Measurements from ENCODE around the gene CGB3. TPM values are rescaled to one million over a fixed set of nuclear protein-coding genes. Genes with fewer than 3 reads are reported as not detected.
A peak's percentile ranks its signal among the peaks of the same experiment; 100 is the strongest.

The CGB3 gene
- total RNA-seq, 1 experiment from 2014 or later = not detected

DNA sequence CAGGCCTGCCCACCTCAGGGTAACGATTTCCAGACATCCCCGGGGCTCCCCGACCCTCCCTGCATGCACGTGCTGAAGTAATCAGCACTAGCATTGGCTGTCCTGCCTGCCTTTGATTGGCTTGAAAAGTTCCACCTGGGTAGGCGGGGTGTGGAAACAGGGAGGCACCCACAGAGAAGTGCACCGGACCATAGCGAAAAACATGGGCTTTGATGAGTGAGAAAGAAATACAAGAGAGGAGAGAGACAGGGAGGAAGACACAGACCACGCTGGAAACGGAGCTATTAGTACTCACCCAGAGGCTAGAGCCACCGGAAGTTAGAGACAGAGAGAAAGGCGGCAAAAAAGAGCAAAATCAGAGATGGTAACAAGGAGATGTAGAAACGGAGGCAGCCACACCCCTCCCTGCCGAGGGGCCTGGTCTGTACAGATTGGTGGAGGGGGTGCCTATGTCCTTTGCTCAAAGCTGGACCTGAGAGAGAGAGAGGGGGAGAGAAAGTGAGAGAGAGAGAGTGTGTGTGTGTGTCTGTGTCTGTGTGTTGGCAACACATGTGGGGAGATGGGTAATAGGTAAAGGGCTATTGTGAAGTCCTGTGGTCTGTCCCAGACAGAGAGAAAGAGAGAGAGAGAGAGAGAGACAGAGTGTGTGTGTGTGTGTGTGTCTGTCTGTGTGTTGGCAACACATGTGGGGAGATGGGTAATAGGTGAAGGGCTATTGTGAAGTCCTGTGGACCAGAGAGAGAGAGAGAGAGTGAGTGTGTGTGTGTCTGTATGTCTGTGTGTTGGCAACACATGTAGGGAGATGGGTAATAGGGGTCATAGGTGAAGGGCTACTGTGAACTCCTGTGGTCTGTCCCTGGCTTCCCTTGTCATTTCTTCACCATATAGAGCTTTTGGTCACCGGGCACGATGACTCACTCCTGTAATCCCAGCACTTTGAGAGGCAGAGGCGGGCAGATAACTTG is 2.9 kb downstream of the CGB3 start:
- ATAC-seq = no peak
- Histone ChIP-seq H3K9me2 (ENCODE audit: insufficient read depth) (no peaks in the 10 kb centered on the region), H3K36me3 (ENCODE audit: control insufficient read depth in 1 of 2, insufficient read depth in 2 of 2, low read length in 2 of 2) (no peaks in the 10 kb centered on the region), H3K4me2 (ENCODE audit: low read length) (peak overlapping the region; percentile 24), H3K27me3 (ENCODE audit: insufficient read depth, low read length) (no peaks in the 10 kb centered on the region), H3K9me3 (ENCODE audit: control insufficient read depth in 1 of 2, insufficient read depth in 1 of 2, low read depth in 1 of 2, low read length in 2 of 2) (no peaks in the 10 kb centered on the region), H3K4me3 (replicated peaks in 1 of 2; ENCODE audit: low read depth in 1 of 2, low read length in 2 of 2) (no peak overlapping the region), H3K4me1 (ENCODE audit: control insufficient read depth in 1 of 2, insufficient read depth in 2 of 2, low read length in 2 of 2) (peaks cover 31 to 55% of the 10 kb centered on the region in 2 experiments), H3K79me2 (ENCODE audit: insufficient read depth, low read length) (no peaks in the 10 kb centered on the region), H3K9ac (ENCODE audit: low read length) (no peak overlapping the region), H3K27ac (ENCODE audit: low read depth, low read length) (0 out of 2 replicates have a peak overlapping the region, but pooled peaks have one; percentile 9), H4K20me1 (ENCODE audit: insufficient read depth) (no peaks in the 10 kb centered on the region), H2AFZ (ENCODE audit: low read depth, low read length, poor library complexity, severe bottlenecking) (no peak overlapping the region)
- TF ChIP-seq JUND (IDR thresholded peaks at IDR 0.05) (no peak), FOSL1 (IDR thresholded peaks at IDR 0.05; ENCODE audit: low read depth) (peak; percentile 22; the same call in 1 of the 2 replicates), TCF7L2 (IDR thresholded peaks at IDR 0.05; ENCODE audit: borderline replicate concordance, extremely low read depth, insufficient read depth, insufficient read length) (no peak)
- TF ChIP-seq, protein P1, sequence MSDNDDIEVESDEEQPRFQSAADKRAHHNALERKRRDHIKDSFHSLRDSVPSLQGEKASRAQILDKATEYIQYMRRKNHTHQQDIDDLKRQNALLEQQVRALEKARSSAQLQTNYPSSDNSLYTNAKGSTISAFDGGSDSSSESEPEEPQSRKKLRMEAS (IDR thresholded peaks at IDR 0.05) = 0 out of 2 replicates have a peak, but pooled peaks have one; percentile 18
- CTCF ChIA-PET = interaction anchor here (0.7 to 4.3 kb wide), 5 partner anchors 21 to 204 kb away, joined by 3 to 44 read pairs (median 4); partner anchors contain the start of genes GYS1 and RUVBL2
- RAD21 ChIA-PET (ENCODE audit: low non-redundant PET in 1 of 2, low total read pairs in 2 of 2, uncharacterized antibody in 2 of 2, unreplicated experiment in 2 of 2) = no interaction called here
- BruUV-seq (replicated peaks) = no TSS peak
- POLR2A ChIA-PET = interaction anchor here (1.4 kb wide), 1 partner anchor 28 kb away, joined by 3 read pairs; the partner anchor contains the start of gene RUVBL2
- DNase-seq (ENCODE audit: low read depth, low spot score) = no peak
- intact Hi-C loops (cut with micrococcal nuclease) = no loop called here

- Histone ChIP-seq H3K79me2 (ENCODE audit: insufficient read depth, low read length) (no peaks in the 10 kb centered on the region), H4K20me1 (ENCODE audit: insufficient read depth) (no peaks in the 10 kb centered on the region), H3K4me3 (replicated peaks in 1 of 2; ENCODE audit: low read depth in 1 of 2, low read length in 2 of 2) (no peak overlapping the region), H3K9ac (ENCODE audit: low read length) (no peak overlapping the region; the same call in 1 of the 2 replicates), H3K4me1 (ENCODE audit: control insufficient read depth in 1 of 2, insufficient read depth in 2 of 2, low read length in 2 of 2) (peaks cover 31 to 55% of the 10 kb centered on the region in 2 experiments), H3K27ac (ENCODE audit: low read depth, low read length) (no peak overlapping the region), H3K27me3 (ENCODE audit: insufficient read depth, low read length) (no peaks in the 10 kb centered on the region), H3K4me2 (ENCODE audit: low read length) (peak overlapping the region; percentile 95), H3K9me2 (ENCODE audit: insufficient read depth) (no peaks in the 10 kb centered on the region), H3K36me3 (ENCODE audit: control insufficient read depth in 1 of 2, insufficient read depth in 2 of 2, low read length in 2 of 2) (peaks cover 0 to 5% of the 10 kb centered on the region in 2 experiments; a peak in 1 of 4 replicates), H3K9me3 (ENCODE audit: control insufficient read depth in 1 of 2, insufficient read depth in 1 of 2, low read depth in 1 of 2, low read length in 2 of 2) (no peaks in the 10 kb centered on the region), H2AFZ (ENCODE audit: low read depth, low read length, poor library complexity, severe bottlenecking) (no peak overlapping the region)
- no peak for DNase-seq (ENCODE audit: low read depth, low spot score)
- no peak for TF ChIP-seq ZNF274 (IDR thresholded peaks at IDR 0.05; ENCODE audit: low read depth, low read length)
- TF ChIP-seq ZFX (IDR thresholded peaks at IDR 0.05) = no peak
- TF ChIP-seq JUND (IDR thresholded peaks at IDR 0.05) = no peak
- TF ChIP-seq, protein P1 (IDR thresholded peaks at IDR 0.05) = no peak
- no peak for ATAC-seq
- ChIA-PET CTCF (interaction anchor here (0.9 to 4.3 kb wide), 6 partner anchors 11 to 205 kb away, joined by 3 to 44 read pairs (median 5); partner anchors contain the start of genes CGB2, GYS1 and RUVBL2), POLR2A (no interaction called here), RAD21 (ENCODE audit: low non-redundant PET in 1 of 2, low total read pairs in 2 of 2, uncharacterized antibody in 2 of 2, unreplicated experiment in 2 of 2) (no interaction called here)
- intact Hi-C loops (cut with micrococcal nuclease) = no loop called here
- no TSS peak for BruUV-seq (replicated peaks)
These were observed 3.8 kb downstream of the CGB3 start for GRCh38 chr19:49020342-49020741.

All from HCT116 (cell line).